HG02885 (cell line): ENCODE results near the gene ZNF609.
"Not testable (repeated sequence)": the region's sequence is repeated elsewhere in the genome, so short reads cannot be mapped to it uniquely, and the experiment has no call there.

Source experiments
- ATAC-seq: cut with Tn5 transposase; IDR thresholded peaks from one replicate; pipeline ENCODE4 v1.9.1; 2021; ENCODE audit warnings: mild to moderate bottlenecking; ENCODE audit not compliant: unreplicated experiment, poor library complexity

The ZNF609 gene

DNA sequence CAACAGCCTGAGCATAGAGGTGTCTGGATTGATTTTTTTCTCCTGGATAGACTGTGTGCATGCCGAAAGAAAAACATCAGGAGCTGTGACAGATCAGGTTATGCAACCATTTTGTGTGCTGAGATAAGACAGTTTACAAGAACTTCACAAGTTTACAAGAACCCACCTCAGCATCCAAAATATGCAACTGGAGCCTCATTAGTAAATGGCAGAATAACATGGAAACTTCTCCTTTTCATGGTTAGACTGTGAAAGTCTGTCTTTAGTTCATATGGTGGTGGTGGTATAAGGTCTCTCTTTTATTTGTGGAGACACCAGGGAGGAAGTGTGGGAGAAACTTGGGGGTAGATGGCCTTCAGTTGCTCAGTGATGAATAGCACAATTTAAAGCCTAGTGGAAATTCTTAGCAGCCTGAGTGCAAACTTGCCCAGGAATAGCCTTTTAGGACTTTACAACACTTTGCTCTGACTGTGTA is 3.7 kb upstream of the ZNF609 start:
- no peak for ATAC-seq

DNA sequence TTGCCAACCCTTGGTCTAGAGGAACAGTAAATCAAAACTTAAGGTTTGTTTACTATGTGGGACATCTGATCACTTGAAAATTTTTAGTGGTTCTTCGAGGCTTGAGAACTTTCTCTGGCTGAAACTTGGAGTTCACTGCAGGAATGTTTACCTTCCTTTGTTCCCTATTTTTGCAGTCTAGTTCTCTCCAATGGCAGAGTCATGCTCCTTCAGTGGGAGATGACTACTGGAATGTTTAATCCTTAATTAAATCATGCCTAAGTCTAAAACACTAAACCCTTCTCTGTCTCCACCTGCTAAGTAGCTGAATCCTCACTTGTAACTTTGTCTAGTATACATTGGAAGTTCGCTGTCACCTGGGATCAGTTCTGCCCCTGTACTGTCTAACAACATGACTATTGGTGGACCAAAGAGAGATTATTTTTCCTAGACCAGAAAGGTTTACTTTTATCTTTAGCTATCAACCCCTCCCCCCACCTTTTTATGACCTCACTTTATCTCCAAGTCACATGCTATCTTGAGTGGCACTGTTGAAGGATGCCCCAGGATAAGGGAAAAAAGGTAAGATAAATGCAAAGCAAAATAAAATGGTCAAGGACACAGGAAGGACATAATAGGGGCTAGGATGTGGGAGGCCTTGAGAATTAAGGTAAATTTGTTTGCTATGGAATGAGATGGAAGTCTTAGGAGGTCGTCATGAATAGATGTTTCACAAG is 1.2 kb upstream of the ZNF609 start:
- no peak for ATAC-seq

DNA sequence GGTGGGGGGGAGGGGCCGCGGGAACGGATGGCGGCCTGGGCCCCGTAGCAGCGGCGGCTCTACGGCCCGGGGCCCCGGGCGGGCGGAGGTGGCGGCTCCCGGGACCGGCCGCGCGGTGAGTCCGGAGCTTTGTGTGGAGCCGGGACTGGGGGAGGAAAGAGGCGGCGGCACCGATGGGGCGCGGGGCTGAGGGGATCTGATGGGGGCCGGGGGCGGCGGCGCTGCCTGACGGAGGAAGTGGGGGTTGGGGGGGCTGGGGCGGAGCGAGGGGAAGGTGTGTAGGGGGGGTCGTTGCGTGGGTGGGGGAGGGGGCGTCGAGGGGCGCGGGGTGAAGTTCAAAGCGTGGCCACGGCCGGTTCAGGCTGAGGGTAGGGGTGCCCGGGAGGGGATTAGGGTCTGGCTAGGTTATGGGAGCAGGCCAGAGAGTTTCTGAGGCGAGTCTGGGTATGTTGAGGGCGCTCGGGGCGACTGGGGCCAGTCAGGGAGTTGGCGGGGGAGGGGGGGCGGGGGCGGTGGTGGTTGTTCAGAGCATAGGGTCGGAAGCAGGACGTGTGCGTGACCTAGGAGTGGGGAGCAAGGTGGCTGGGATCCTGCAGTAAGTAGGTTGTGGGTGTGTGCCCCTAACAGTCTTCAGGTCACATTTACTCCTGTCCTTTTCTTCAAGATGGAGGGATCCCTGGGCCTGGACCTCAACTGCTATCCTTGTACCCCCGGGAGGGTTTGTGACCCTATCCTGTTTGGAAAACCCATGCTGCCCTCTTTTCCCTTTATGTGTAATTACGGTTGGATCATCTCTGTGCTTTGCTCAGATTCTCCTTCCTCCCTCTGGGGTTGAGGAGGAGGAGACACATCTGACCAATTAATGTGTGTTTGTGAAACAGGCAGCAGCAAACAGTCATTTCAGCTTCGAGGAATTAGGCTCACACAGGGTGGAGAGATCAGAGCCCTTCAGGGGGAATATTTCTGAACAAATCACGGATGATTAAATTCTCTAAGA is 644 bp downstream of the ZNF609 start:
- ATAC-seq, result peak; percentile 20

DNA sequence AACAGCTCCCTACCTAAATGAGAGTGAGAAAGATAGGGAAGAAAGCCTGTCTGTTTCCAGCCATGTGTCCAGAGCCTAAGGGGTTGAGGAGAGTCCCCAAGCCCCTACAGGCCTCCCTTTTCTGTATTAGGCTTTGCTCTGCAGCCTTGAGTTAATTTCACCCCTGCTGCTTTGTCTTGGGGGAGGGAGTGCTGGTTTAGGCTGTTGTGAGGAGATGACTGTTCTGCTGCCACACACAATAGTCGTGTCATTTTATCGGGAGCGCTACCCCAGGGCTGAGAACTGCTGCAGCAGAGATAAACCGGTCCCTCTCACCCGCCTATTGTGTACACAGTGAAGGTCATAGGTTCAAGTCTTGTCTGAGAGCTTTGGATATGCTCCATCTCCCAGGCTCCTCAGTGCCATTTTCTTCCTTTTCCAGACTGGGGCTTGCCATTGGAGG is 1.4 kb downstream of the ZNF609 start:
- ATAC-seq, result no peak

DNA sequence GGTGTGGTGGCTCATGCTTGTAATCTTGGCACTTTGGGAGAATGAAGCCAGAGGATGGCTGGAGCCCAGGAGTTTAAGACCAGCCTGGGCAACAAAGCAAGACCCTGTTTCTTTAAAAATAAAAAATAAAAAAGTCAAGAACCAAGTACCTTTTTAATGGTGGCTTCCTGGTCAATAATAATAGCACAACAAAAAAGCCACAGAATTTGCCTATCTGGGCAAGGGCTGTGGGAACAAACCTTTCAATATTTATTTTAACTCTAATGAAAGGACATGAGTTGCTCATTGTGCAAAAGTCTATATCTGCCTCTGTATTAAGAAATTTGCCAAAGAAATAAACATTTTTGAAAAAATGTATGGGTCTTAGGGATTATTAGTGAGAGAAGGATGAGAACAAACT is 2.1 kb downstream of the ZNF609 start:
- no peak for ATAC-seq

DNA sequence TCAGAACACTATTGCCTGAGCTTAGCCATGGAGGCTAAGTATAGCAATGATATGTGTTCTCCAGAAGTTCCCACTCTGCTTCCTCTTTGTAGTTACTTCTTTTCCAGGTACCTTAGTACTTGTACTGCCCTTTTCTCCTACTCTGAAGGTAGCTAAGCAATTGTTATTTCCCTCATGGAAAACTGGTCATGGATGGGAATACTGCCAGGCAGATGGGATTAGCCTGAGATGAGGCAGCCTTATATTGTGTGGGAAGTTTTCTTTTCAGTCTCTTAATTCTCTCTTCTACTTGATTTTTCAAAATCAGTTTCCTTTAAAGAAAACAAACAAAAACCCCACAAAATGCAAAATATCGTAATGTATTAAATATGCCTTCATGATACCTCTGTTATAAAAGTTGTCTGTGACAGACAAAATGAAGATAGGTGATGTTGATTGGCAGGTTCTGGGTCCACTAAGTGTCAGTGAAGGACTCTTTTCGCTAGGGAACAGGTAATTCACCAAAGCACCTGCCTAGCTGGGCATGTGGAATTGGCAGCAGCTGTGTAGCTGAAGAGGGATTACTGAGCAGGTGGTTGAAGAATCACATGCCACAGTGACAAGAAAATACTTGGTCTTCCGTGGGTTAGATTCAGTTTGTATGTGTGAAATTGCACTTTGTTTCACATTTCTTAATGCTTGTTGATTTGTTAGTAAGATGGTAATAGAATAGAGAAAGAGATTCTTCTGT is 4.1 kb downstream of the ZNF609 start:
- no peak for ATAC-seq

DNA sequence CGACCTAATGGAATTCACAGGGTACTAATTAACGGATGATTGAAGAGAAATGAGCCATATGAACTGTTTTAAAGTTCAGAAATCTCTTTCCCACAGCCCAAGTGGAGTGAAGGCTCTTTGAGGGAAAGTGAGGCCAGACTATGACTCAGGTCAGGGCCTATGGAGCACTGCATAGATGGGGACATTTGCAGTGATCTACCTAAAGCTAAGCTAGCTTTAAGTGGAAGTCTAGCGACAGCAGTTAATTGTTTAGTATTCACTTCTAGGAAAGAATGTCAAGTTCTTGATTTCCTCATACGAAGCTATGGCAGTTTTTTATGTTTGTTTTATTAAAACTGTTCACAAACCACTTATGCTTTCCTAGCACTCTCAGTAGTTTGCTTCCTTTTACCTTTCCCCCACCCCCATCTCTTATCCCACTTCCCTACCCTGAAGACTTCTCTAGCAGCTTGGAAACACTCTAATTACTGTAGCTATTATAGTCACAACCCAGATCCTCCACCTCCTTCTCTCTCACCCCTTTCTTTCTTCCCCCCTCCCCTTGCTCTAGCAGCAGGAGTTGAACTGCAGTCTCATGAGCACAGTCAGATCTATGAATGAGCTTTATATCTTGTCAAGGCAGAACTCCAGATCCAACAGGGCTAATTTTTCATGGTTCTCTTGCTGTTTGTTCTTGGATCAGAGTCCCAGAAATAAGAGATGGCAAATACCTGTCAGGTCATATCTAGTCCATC is 6.2 kb downstream of the ZNF609 start:
- ATAC-seq, result no peak

DNA sequence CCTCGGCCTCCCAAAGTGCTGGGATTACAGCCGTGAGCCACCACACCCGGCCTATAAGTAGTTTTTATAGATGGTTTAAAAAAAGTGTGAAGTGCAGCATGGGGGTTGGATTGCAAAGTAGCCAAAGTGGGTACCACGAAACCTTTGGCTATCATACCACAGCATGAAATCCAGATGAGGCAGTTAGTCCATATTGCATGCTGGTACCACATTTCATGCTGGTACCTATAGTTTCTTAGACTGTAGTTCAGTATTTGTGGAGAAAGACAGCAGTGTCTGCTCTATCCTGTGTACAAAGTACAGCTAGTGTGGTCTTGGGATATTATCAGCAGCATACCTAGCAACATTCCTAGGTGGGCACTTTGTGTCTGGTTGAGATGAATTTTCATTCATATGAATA is 11.8 kb downstream of the ZNF609 start:
- no peak for ATAC-seq

DNA sequence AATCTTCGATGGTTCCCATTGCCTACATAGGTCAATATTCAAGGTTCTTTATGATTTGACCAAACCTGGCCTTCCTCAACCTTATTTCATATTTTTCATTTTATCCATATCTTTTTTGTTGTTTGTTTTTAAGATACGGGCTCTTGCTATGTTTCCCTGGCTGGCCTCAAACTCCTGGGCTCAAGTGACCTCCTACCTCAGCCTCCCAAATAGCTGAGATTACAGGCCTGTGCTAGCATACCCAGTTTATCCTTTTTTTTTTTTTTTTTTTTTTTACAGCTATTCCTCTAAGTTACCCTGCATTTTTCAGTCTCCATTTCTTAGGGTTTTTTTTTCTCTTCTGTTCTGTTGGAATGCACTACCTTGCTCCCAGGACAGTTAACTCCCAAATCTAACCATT is 14.5 kb downstream of the ZNF609 start:
- no peak for ATAC-seq

DNA sequence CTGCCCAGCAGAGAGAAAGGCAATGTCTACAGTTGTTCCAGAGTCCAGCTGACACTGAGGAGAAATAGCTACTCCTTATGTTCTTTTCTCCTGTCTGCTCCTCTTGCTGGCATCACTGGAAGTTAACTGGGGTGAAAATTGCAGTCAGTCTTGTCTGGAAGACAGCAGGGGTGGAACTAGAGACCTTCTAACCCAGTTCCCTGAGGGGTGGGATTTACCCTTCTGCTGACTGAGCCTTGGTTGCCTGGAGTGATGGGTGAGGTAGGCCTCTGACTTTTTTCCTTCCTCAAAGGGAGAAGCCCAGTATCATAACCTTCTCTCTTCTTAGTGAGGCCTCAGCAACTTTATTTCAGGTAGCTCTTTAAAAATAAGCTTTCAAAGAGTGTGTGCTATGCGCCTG is 16.2 kb downstream of the ZNF609 start:
- ATAC-seq, result no peak

DNA sequence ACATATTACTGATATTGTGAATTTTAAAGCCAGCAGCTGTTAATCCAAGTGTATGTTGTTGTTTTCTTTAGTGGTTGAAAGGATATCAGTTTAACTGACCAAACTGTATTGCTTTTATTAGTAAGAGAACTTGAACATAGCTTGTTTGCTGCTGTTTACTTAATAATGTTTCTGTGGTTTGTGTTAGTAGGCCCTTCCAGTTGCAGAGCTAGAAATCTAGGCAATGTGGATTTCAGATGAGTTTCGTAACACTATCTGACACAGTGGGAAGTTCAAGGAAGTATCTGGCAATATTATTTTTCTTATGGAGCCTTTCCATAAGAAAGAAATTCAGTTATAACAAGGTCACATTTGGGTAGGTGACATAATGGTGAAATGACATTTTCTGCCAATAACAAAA is 18.5 kb downstream of the ZNF609 start:
- no peak for ATAC-seq

DNA sequence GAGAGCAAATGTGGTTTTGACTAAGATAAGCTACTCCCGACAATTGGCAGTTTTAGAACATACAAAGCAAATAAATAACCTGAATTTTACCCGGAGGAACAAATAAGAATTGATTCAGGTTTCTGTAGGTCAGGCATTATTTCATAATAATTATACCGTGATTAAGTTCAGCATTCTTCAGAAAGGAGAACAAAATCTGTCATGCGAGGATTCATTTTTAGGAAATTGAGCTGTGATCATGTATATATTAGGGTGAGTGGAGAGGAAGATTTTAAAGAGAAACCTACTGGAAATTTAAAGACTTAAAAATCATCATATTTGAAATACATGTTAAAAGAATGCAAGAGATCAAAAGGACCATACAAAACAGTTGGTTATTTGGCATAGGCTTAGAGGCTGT is 20.5 kb downstream of the ZNF609 start:
- no peak for ATAC-seq

DNA sequence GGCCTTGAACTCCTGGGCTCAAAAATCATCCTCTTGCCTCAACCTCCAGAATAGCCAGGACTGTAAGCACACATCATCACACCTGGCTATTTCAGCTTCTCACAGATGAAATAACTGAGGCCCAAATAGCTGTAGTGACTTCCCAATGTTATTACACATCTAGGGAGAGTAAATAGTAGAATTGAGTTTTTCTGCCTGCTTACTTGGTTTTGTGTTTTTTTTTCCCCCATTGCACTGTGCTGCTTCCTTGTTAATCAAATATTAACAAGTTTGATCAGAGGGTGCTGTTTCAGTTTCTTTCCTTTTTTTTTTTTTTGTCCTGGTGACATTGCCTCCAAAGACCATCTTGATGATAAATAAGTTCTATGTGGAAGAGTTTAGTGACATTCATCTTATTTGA is 23.4 kb downstream of the ZNF609 start:
- ATAC-seq, result no peak

DNA sequence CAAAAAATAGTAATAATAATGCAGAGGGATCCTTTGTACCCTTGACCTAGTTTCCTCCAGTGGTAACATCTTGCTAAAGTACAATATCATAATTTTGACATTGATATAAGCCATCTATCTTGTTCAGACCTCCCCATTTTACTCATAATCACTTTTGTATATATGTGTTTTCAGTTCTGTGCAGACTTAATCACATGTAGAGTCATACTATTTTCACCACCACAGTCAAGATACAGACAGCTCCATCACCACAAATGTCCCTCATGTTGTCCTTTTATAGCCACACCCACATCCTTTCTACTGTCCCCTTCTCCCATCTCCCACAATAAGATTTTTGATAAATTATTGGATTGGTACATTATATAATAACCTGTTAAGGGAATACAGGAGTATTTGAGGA is 25.4 kb downstream of the ZNF609 start:
- no peak for ATAC-seq

DNA sequence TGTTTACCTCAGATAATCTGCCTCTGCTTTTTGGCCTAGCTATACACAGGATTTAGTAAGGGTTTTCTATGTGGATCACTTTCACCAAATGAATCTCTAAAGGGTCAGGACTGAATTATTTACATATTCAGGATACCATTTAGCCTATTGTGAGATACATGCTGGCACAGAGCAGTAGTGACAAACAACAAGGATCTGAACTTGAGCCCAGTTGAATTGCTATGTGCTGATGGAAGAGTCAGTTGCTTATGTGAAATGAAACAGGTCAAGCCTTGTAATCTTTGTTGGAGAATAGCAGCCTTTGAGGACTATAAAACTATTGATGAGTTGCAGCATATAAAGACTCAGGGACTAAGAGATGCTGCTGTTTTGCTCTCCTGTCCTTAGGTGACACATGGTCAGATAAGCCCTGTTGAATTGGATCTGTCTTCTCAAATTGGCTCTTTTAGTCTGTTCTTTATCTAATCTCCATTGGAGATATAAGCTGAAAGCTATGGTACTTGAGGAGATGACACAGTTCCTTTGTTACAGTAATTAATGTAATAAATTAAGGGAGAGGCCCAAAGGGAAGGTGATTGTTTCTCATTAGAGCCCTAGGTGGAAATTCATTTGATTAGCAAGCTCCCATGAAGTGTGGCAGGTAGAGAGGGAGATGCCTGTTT is 30.4 kb downstream of the ZNF609 start:
- ATAC-seq, result no peak

DNA sequence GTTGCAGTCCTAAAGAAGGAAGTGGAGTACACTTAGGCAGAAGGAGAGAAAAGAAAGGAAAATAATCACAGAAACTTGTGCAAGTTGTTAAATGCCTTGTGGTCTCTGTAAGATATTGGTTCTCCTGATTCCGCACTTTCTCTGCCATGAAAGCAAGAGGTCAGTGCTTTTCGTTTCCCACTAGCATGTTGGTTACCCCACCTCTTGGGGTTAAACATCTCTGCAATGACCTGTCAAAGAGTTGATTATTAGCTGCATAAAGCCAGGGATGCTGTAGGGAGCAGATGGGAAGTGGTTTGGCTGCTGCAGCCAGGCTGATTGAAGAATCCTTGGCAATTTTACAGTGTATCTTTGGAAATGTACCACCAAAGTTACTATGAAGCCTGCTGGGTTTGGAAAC is 33.3 kb downstream of the ZNF609 start:
- no peak for ATAC-seq

DNA sequence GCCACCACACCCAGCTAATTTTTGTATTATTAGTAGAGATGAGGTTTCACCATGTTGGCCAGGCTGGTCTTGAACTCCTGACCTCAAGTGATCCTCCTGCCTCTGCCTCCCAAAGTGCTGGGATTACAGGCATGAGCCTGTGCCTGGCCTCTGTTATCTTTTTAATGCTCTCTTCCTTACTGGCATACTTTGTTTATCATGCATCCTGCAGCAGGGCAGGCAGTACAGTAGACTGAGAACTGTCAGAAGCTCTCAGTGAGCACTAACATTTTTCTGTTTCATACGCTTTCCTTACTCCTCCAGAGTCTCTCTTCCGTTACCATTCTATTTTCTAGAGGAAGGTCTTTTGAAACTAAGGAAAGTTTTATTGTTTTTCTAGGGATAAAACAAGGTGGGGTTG is 35.6 kb downstream of the ZNF609 start:
- not testable (repeated sequence) for ATAC-seq

DNA sequence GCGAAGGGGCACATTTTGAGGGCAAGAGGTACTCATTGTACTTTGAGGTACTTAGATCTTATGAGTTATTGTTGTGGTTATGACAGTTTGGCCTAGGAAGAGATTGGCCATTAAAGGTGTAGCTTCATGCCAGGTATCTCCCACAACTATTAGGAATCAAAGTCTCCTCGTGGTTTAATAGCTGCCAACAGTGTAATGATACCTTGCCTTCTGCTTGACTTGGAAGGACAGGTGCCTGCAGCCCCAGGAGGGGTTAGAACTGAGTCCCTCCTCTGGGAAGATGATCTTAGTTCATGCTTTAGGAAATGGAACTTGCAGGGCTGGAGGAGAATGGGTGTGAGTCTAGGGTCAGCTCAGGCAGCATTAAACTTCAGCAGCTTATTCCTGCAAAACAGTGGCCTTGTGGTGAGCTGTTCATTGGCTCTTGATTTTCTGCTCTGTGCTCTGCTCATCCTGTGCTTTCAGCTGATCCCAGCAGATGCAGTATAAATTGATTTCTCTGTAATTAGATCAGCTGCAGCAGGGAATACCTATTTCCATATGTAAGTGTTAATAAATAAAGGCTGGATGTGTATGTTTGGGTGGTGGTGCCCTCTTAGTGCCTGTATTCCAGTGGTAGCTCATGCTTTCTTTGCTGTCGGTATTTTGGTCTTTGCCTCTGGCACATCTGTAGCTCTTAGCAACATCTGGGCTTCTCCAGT is 40.5 kb downstream of the ZNF609 start:
- no peak for ATAC-seq

DNA sequence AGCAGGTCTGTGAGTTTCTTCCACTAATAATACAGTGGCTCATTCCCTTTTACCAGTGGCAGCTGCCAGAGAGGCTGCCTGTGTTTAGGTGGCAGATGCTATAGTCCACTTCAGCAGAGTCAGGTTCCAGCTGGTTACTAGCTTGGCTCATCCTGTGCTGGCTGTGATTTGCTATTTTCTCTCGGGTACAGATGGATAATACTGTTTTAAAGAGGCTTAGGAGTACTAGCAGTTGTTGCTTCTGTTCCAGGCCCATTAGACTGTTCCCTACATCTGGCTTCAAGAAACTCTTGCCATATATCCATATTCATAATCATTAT is 41.0 kb downstream of the ZNF609 start:
- no peak for ATAC-seq
